ENCODE results near the gene KIAA0232.
A peak's percentile ranks its signal among the peaks of the same experiment; 100 is the strongest.

The KIAA0232 gene

DNA sequence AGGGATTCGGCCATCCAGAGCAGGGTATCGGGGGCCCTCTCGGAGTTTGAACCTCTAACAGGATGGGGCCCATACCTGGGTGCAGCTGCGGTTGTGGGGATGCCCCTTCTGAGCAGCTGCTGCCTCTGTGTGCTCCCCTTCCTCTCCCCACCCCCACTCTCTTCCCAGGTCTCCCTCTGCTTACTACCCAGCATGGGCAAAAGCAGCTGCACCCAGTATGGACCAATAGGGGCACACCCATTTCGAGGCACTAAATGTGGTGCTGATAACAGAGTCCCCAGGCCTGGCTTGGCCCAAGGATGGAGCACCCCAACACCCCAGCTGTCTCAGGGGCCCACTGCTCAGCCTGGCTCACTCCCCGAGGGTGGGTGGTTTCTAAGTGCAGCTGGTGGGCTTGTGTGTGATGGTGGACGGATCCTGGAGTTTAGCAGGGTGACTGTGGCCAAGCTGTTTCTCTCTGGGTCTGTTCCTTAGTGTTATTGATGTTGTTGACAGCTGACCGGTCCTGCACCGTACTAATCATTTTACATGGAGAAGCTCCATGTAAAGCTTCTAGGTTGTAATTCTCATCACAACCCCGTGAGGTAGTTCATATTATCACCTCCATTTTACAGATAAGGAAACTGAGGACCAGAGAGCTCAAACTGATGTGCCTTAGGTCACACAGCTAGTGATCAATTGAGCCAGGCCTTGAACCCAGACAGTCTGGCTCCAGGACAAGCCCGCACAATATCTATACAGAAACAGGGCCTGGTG, 13.1 kb upstream of the KIAA0232 start:
- H3K27ac ChIP-seq: peak overlapping the region; percentile 98
- H3K4me1 ChIP-seq (ENCODE audit: low read depth, poor library complexity, severe bottlenecking): peaks cover 77% of the 10 kb centered on the region
- no peaks in the 10 kb centered on the region for H3K79me2 ChIP-seq (ENCODE audit: insufficient read depth, low read depth)
- TF ChIP-seq, protein P1, sequence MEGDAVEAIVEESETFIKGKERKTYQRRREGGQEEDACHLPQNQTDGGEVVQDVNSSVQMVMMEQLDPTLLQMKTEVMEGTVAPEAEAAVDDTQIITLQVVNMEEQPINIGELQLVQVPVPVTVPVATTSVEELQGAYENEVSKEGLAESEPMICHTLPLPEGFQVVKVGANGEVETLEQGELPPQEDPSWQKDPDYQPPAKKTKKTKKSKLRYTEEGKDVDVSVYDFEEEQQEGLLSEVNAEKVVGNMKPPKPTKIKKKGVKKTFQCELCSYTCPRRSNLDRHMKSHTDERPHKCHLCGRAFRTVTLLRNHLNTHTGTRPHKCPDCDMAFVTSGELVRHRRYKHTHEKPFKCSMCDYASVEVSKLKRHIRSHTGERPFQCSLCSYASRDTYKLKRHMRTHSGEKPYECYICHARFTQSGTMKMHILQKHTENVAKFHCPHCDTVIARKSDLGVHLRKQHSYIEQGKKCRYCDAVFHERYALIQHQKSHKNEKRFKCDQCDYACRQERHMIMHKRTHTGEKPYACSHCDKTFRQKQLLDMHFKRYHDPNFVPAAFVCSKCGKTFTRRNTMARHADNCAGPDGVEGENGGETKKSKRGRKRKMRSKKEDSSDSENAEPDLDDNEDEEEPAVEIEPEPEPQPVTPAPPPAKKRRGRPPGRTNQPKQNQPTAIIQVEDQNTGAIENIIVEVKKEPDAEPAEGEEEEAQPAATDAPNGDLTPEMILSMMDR (conservative IDR thresholded peaks at IDR 0.05; ENCODE audit: low read depth, low read length): no peak
- H2AFZ ChIP-seq (ENCODE audit: low read depth): peak overlapping the region; percentile 41; the same call in 1 of the 2 replicates
- no peak overlapping the region for H3K4me3 ChIP-seq (IDR thresholded peaks at IDR 0.05; ENCODE audit: insufficient read depth, low read depth, low read length)
- no peaks in the 10 kb centered on the region for H4K20me1 ChIP-seq (ENCODE audit: insufficient read depth)
- no peaks in the 10 kb centered on the region for H3K36me3 ChIP-seq (ENCODE audit: insufficient read depth)
- H3K27me3 ChIP-seq (ENCODE audit: insufficient read depth, low read depth): no peaks in the 10 kb centered on the region
- peak overlapping the region; percentile 77 for H3K4me2 ChIP-seq
- peak overlapping the region; percentile 78; the same call in 1 of the 2 replicates for H3K9ac ChIP-seq

DNA sequence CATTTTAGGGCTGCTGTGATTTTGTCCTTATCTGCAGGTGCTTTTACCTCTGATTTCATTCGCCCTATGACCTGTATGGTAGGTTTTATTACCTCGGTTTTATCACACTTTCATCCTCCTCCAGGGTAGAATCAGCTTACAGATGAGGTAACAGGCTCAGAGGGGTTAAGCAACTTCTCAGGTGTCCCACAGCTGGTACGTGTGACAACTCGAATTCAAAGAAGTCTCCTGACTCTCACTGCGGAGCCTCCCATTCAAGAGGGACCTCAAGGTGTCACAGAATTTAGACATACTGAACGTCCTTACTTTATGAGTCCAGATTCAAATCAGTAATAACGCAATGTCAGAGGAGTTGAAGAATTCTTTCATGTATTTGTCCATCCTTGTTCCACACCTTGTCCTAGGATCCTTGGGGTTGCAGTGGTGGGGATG, 12.5 kb upstream of the KIAA0232 start:
- H3K4me3 ChIP-seq (IDR thresholded peaks at IDR 0.05; ENCODE audit: insufficient read depth, low read depth, low read length): no peak overlapping the region
- peak overlapping the region; percentile 77; the same call in 1 of the 2 replicates for H3K4me2 ChIP-seq
- no peak overlapping the region for H2AFZ ChIP-seq (ENCODE audit: low read depth)
- TF ChIP-seq, protein P1 (conservative IDR thresholded peaks at IDR 0.05; ENCODE audit: low read depth, low read length): no peak
- H3K9ac ChIP-seq: no peak overlapping the region
- peak overlapping the region; percentile 98 for H3K27ac ChIP-seq
- no peaks in the 10 kb centered on the region for H3K36me3 ChIP-seq (ENCODE audit: insufficient read depth)
- no peaks in the 10 kb centered on the region for H3K79me2 ChIP-seq (ENCODE audit: insufficient read depth, low read depth)
- no peaks in the 10 kb centered on the region for H4K20me1 ChIP-seq (ENCODE audit: insufficient read depth)
- H3K4me1 ChIP-seq (ENCODE audit: low read depth, poor library complexity, severe bottlenecking): peaks cover 71% of the 10 kb centered on the region
- no peaks in the 10 kb centered on the region for H3K27me3 ChIP-seq (ENCODE audit: insufficient read depth, low read depth)

DNA sequence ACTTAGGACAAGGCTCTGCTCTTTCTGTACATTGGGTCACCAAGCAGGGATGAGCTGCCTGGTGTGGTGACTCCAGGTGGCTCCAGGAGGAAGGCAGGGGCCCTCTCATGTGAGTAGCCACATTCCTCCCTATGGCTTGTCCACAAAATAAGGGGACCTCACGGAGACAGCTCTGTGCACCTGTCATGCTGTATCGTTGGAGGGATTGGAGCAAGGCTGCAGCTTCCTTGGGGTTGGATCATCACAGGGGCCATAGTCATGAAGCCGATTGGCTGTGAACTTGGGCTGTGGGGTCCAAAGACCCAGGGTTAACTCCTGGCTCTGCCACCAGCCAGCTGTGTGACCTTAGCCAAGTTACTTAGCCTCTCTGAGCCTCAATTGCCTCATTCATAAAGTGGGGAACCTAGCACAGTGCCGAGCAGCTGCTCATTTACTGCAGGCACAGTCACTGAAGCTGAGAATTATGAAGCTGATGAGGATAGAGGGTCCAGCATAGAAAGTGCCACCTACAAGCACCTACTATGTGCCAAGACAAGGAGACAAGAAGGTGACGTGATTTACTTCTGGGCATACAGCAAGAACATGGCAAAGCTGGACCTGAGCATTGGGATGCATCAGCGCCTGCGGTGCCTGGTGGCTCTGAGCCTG, 11.8 kb upstream of the KIAA0232 start:
- TF ChIP-seq, protein P1 (conservative IDR thresholded peaks at IDR 0.05; ENCODE audit: low read depth, low read length): no peak
- Histone ChIP-seq H3K79me2 (ENCODE audit: insufficient read depth, low read depth) (no peaks in the 10 kb centered on the region), H3K27me3 (ENCODE audit: insufficient read depth, low read depth) (no peaks in the 10 kb centered on the region), H3K4me2 (no peak overlapping the region), H3K4me1 (ENCODE audit: low read depth, poor library complexity, severe bottlenecking) (peaks cover 64% of the 10 kb centered on the region), H3K9ac (no peak overlapping the region), H3K4me3 (IDR thresholded peaks at IDR 0.05; ENCODE audit: insufficient read depth, low read depth, low read length) (no peak overlapping the region), H4K20me1 (ENCODE audit: insufficient read depth) (no peaks in the 10 kb centered on the region), H2AFZ (ENCODE audit: low read depth) (no peak overlapping the region), H3K36me3 (ENCODE audit: insufficient read depth) (no peaks in the 10 kb centered on the region), H3K27ac (no peak overlapping the region)

DNA sequence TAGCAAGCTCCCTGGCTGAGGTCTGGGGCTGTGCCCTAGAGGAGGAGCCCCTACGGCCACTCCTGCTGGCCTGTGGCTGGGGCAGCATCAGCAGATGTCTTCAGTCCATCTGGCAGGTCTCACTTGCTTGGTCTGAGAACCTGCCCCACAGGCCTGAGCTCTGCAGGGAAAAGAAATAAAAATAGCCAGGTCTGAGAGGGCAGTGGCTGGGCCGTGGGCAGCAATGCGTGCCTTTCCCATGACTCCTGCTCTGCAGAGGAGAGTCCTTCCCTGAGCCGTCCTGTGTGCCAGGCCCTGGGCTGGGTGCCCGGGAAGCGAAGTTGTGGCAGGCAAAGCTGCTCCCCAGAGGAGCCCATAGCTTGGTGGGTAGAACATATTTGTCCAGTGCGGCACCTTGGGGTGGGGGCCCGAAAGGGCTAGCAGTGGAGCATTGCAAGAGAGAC, 11.3 kb upstream of the KIAA0232 start:
- Histone ChIP-seq H3K27ac (no peak overlapping the region), H3K4me1 (ENCODE audit: low read depth, poor library complexity, severe bottlenecking) (peaks cover 59% of the 10 kb centered on the region), H3K9ac (no peak overlapping the region), H2AFZ (ENCODE audit: low read depth) (no peak overlapping the region), H3K27me3 (ENCODE audit: insufficient read depth, low read depth) (no peaks in the 10 kb centered on the region), H3K79me2 (ENCODE audit: insufficient read depth, low read depth) (no peaks in the 10 kb centered on the region), H3K36me3 (ENCODE audit: insufficient read depth) (no peaks in the 10 kb centered on the region), H3K4me2 (no peak overlapping the region), H4K20me1 (ENCODE audit: insufficient read depth) (no peaks in the 10 kb centered on the region), H3K4me3 (IDR thresholded peaks at IDR 0.05; ENCODE audit: insufficient read depth, low read depth, low read length) (no peak overlapping the region)
- TF ChIP-seq, protein P1 (conservative IDR thresholded peaks at IDR 0.05; ENCODE audit: low read depth, low read length): no peak

Data from KMS-11 (cell line).